OCI-LY1 (cell line): ENCODE measurements around the gene BCAN.

ENCODE experiments used
- H2AFZ ChIP-seq: fragments of 200-600 bp; sonication (generic), shearing (Covaris generic); 2 replicates; pipeline ENCODE4 v1.6.0; 2014; ENCODE audit warnings: antibody characterized with exemption, mild to moderate bottlenecking, low read length
- H3F3A ChIP-seq: fragments of 200-600 bp; sonication (generic), shearing (Covaris generic); 2 replicates; pipeline ENCODE4 v1.6.0; 2014; ENCODE audit warnings: mild to moderate bottlenecking, antibody characterized with exemption, low read length, moderate library complexity; ENCODE audit not compliant: insufficient read depth
- H3K27ac ChIP-seq: fragments of 200-600 bp; sonication (generic); 2 replicates; pipeline ENCODE4 v1.5.1; 2014; ENCODE audit warnings: low read length, mixed run types, mild to moderate bottlenecking, low read depth; ENCODE audit not compliant: poor library complexity, severe bottlenecking
- H3K27me3 ChIP-seq: fragments of 200-600 bp; sonication (generic); 2 replicates; pipeline ENCODE4 v1.6.0; 2014; ENCODE audit warnings: antibody characterized with exemption, mild to moderate bottlenecking, low read length, moderate library complexity; ENCODE audit not compliant: insufficient read depth
- H3K36me3 ChIP-seq: fragments of 200-600 bp; sonication (generic); 2 replicates; pipeline ENCODE4 v1.6.1; 2014; ENCODE audit warnings: mild to moderate bottlenecking, antibody characterized with exemption, low read length, moderate library complexity, mixed read lengths; ENCODE audit not compliant: insufficient read depth
- H3K4me1 ChIP-seq: fragments of 200-600 bp; sonication (generic); 2 replicates; pipeline ENCODE4 v1.5.1; 2014; ENCODE audit warnings: mild to moderate bottlenecking, low read length, moderate library complexity; ENCODE audit not compliant: insufficient read depth, severe bottlenecking
- H3K4me2 ChIP-seq: fragments of 200-600 bp; sonication (generic), shearing (Covaris generic); 2 replicates; pipeline ENCODE4 v1.6.1; 2014; ENCODE audit warnings: low read length
- H3K4me3 ChIP-seq: fragments of 200-600 bp; sonication (generic); 2 replicates; pipeline ENCODE4 v1.5.1; 2014; ENCODE audit warnings: low read length, low read depth, mild to moderate bottlenecking, mixed read lengths; ENCODE audit not compliant: poor library complexity, severe bottlenecking
- H3K79me2 ChIP-seq: fragments of 200-600 bp; shearing (Covaris generic); 2 replicates; pipeline ENCODE4 v1.6.1; 2016; ENCODE audit warnings: mixed run types, low read length, mixed read lengths; ENCODE audit not compliant: insufficient read depth
- H3K9ac ChIP-seq: fragments of 200-600 bp; sonication (generic), shearing (Covaris generic); 2 replicates; pipeline ENCODE4 v1.6.1; 2014; ENCODE audit warnings: mild to moderate bottlenecking, low read length, mixed read lengths
- H3K9me2 ChIP-seq: fragments of 200-600 bp; sonication (generic), shearing (Covaris generic); 2 replicates; pipeline ENCODE4 v1.6.1; 2014; ENCODE audit warnings: low read depth, mild to moderate bottlenecking, low read length, mixed read lengths
- H3K9me3 ChIP-seq: fragments of 200-600 bp; shearing (Covaris generic); 2 replicates; pipeline ENCODE4 v1.6.1; 2014; ENCODE audit warnings: low read length, mixed read lengths
- H4K20me1 ChIP-seq: fragments of 200-600 bp; sonication (generic), shearing (Covaris generic); 2 replicates; pipeline ENCODE4 v1.6.0; 2016; ENCODE audit warnings: mild to moderate bottlenecking, low read length; ENCODE audit not compliant: insufficient read depth
- CTCF ChIP-seq: fragments of 200-600 bp; sonication (generic), shearing (Covaris generic); IDR thresholded peaks from 2 replicates; pipeline ENCODE4 v1.5.1; 2017; ENCODE audit warnings: mild to moderate bottlenecking, antibody characterized with exemption, low read length, moderate library complexity, mixed read lengths
- EZH2 ChIP-seq: fragments of 200-600 bp; sonication (generic), shearing (Covaris generic); IDR thresholded peaks from 2 replicates; pipeline ENCODE4 v1.8.0; 2017; ENCODE audit warnings: borderline replicate concordance, mixed run types, mild to moderate bottlenecking, antibody characterized with exemption, low read length, moderate library complexity, mixed read lengths

The BCAN gene

GRCh38 chr1:156615946-156616345, 26.0 kb upstream of the BCAN start:
- TF ChIP-seq CTCF = no peak
- TF ChIP-seq EZH2 = no peak
- H3K36me3 ChIP-seq = no peaks in the 10 kb centered on the region
- H3K4me2 ChIP-seq = no peak overlapping the region
- H3K9me2 ChIP-seq = no peaks in the 10 kb centered on the region
- H2AFZ ChIP-seq = no peak overlapping the region
- no peaks in the 10 kb centered on the region for H3K79me2 ChIP-seq
- H3K9me3 ChIP-seq = no peaks in the 10 kb centered on the region
- H4K20me1 ChIP-seq = no peaks in the 10 kb centered on the region
- H3K27ac ChIP-seq = no peak overlapping the region
- no peak overlapping the region for H3K9ac ChIP-seq
- no peaks in the 10 kb centered on the region; the same call in none of the 2 replicates for H3K27me3 ChIP-seq
- H3F3A ChIP-seq = no peaks in the 10 kb centered on the region
- no peak overlapping the region for H3K4me3 ChIP-seq
- H3K4me1 ChIP-seq = no peaks in the 10 kb centered on the region

DNA sequence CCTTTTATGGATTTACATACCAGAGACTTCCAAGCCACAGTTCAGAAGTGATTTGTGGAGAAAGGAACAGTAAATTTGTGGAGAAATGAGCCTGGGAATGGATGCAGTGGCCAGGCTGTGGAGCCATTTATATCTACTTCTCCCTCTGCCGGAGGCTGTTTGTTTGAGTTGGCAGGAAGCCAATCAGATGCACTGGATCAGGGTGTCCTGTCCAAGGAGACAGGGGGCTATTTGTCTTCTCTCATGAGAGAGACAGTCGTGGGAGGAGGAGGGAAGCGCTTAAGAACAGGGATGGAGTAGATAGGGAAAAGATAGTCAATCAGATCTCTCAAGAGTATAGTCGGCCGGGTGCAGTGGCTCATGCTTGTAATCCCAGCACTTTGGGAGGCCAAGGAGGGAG, 25.5 kb upstream of the BCAN start:
- H3K4me3 ChIP-seq = no peak overlapping the region
- no peaks in the 10 kb centered on the region for H3K4me1 ChIP-seq
- H3K36me3 ChIP-seq = no peaks in the 10 kb centered on the region
- H3K79me2 ChIP-seq = no peaks in the 10 kb centered on the region
- no peak overlapping the region for H3K4me2 ChIP-seq
- no peaks in the 10 kb centered on the region for H4K20me1 ChIP-seq
- no peaks in the 10 kb centered on the region for H3K9me3 ChIP-seq
- no peak overlapping the region for H3K9ac ChIP-seq
- no peak overlapping the region for H3K27ac ChIP-seq
- H2AFZ ChIP-seq = no peak overlapping the region
- H3F3A ChIP-seq = no peaks in the 10 kb centered on the region
- no peak for TF ChIP-seq EZH2
- TF ChIP-seq CTCF = no peak
- H3K9me2 ChIP-seq = no peaks in the 10 kb centered on the region
- no peaks in the 10 kb centered on the region; the same call in none of the 2 replicates for H3K27me3 ChIP-seq

DNA sequence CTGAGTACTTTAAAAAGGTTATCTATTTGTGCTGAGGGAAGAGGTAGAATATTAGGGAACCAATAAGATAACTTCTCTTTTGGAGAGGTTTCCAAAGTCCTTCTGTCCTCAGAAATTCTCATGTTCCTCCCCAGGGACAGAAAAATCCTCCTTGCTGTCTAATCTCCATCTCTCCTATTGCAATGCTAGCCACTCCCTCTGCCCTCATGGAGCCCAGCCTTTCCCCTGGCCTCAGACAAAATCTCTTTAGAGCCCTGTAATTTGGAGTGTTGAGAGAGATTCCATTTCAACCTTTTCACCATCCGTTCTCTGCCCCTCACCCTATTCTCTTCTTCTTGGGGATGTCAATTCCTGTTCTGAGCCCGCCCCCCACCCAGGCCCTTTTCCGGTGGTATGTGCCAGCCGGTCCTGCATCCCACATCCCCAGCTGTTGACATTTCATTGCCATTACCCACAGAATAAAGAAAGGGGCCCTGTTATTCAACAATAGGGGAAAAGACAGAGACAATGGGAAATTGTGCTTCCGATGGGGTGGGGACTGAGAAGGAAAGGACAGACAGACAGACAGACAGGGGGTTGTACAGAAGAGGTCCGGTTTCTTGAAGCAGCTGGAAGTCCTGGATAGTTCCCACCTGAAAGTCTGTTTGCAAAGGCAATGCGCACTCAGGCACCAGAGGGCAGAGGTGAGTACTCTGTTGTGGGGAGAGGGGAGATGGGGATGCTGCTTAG, 22.9 kb upstream of the BCAN start, which contains the start of gene HAPLN2:
Gene HAPLN2, plus strand, starts transcription at position 563 of the 729 bp plus-strand sequence. CDS start 4,076 bp downstream, outside the sequence.
- H3K4me1 ChIP-seq = no peaks in the 10 kb centered on the region
- no peak within 1 kb of the TSS for H2AFZ ChIP-seq
- no peak within 1 kb of the TSS for H3K4me2 ChIP-seq
- no peaks in the 10 kb centered on the region for H3K9me2 ChIP-seq
- TF ChIP-seq EZH2 (no peak), CTCF (peak; percentile 55; the same call in 1 of the 2 replicates)
- H3K4me3 ChIP-seq = no peak within 1 kb of the TSS
- H3K27me3 ChIP-seq = no peaks in the 10 kb centered on the region; the same call in none of the 2 replicates
- H3K79me2 ChIP-seq = no peaks in the 10 kb centered on the region
- H3F3A ChIP-seq = no peaks in the 10 kb centered on the region
- H3K27ac ChIP-seq = no peak within 1 kb of the TSS
- no peaks in the 10 kb centered on the region for H3K9me3 ChIP-seq
- H3K9ac ChIP-seq = no peak within 1 kb of the TSS
- H3K36me3 ChIP-seq = no peaks in the 10 kb centered on the region
- H4K20me1 ChIP-seq = no peaks in the 10 kb centered on the region
